ENCODE data around the gene HES1.

The HES1 gene

DNA sequence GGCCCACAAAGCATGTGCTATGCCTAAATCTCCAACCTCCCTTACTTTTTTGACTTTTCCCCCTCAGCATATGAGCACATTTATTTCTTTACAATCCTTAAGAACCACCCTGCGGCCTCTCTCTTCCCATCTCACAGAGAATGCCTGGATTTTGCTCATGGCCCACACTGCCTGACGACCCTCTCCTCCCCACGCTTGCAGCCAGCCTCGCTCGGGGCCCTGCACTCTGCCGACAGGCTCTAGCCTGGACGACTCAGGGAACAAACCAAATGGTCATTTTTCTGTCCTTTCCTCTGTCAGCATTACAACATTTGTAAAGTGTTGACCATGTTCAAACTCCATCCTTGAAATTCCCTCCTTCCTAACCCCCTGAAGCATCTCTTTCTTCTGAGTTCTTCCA is 11.7 kb downstream of the HES1 start:
- TF ChIP-seq, protein P1, sequence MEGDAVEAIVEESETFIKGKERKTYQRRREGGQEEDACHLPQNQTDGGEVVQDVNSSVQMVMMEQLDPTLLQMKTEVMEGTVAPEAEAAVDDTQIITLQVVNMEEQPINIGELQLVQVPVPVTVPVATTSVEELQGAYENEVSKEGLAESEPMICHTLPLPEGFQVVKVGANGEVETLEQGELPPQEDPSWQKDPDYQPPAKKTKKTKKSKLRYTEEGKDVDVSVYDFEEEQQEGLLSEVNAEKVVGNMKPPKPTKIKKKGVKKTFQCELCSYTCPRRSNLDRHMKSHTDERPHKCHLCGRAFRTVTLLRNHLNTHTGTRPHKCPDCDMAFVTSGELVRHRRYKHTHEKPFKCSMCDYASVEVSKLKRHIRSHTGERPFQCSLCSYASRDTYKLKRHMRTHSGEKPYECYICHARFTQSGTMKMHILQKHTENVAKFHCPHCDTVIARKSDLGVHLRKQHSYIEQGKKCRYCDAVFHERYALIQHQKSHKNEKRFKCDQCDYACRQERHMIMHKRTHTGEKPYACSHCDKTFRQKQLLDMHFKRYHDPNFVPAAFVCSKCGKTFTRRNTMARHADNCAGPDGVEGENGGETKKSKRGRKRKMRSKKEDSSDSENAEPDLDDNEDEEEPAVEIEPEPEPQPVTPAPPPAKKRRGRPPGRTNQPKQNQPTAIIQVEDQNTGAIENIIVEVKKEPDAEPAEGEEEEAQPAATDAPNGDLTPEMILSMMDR (IDR thresholded peaks at IDR 0.05): no peak

DNA sequence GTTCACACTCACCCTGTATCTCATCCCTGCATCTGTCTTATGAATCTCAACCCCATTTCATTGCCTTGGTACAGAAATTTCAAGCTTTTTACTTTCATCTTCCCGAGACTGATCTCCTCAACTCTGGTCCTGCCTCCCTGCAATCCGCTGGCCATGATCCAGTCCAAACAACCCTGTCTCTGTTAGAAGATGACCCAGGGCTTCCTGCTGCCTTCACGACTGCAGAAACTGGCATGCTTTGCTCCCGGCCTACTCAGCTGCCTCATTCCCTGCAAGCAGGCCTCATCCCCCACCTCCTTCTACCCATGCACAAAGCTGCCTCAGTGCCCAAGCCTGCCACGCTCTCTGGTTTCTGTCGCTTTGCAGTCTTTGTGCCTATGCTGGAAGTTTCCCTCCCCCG is 12.4 kb downstream of the HES1 start:
- TF ChIP-seq, protein P1 (IDR thresholded peaks at IDR 0.05): no peak

DNA sequence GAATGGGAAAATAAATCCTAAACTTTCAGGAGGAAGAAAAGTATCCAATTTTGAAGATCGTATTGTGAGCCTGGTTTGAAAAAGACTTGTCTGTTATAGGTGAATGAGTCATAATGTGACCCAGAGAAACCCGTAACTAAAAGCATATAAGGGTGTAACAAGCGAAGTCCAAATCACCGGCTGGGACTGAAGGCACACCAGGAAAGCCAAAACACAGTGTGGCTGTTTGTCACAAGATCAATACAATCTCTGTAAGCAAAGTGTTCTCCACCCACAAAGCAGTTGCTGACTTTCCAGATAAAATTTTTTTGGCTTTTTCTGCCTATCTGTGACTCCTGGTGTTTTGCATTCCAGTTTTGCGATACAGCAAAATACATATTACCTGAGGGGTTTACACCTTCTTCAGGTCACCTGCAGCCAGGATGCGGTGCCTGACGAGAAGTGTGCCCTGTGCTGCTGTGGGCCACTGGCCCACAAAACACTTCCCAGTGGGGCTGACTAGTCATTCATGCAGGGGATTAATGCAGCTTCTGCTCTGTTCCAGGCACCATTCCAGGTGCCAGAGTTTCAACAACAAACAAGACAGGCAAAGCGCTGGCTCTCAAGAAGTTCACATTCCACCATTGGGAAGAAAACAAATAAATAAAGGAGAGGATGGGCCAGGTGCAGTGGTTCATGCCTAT is 14.4 kb downstream of the HES1 start:
- TF ChIP-seq, protein P1 (IDR thresholded peaks at IDR 0.05): no peak

DNA sequence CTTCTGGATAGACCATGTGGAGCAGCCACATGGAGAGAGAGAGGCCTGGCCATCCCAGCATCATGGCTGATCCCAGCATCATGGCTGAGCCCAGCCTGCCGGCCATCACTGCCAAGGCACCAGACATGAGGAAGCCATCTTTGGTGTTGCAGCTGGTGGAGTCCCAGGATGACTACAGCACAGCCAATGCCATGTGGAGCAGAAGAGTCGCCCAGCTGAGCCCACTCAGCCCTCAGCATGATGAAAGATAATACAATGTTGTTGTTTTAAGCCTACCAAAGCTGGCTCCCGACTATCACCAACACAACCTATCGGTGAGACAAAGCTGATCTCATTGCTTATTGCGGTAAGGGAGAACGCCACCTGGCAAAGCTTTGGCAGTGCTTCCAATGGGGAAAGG is 18.4 kb downstream of the HES1 start:
- TF ChIP-seq, protein P1 (IDR thresholded peaks at IDR 0.05): no peak

DNA sequence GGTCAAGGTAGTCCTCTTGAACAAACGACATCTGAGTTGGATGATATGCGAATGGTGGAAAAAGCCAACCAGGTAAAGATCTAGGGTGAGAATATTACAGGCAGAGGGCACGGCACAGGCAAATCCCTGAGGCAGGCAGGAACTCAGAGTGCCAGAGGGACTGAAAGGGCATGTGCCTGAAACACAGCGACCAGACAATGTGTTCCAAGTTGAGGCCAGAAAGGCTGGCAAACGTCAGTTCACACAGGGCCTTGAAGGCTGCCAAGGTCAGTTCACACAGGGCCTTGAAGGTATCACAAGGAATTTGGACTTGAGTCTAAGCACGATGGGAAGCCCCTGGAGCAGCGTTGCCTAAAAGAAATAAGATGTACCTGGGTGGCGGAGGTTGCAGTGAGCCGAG is 20.1 kb downstream of the HES1 start:
- TF ChIP-seq, protein P1 (IDR thresholded peaks at IDR 0.05): no peak

DNA sequence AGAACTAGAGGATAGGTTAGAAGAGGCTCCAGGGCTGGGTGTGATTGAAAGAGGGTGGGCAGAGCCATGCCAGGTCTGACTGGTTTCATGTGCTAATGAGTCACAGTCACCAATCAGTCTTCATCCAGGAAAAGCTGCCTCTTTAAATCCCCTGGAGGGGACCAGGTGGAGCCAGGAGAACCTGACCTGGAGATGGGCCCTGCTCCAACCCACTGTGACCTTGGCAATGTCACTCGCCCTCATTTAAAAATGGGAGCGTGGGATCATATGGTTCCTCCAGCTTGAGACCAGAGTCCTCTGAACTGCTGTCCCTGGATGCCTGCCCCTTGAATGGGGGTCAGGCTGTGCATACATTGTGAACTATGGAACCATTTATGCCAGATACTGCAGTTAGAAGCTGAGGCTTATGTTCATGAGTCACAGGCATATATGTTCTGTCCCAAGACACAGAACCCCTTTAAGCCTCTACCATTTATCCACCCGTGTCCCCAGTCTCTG is 23.0 kb downstream of the HES1 start:
- TF ChIP-seq, protein P1 (IDR thresholded peaks at IDR 0.05): no peak

DNA sequence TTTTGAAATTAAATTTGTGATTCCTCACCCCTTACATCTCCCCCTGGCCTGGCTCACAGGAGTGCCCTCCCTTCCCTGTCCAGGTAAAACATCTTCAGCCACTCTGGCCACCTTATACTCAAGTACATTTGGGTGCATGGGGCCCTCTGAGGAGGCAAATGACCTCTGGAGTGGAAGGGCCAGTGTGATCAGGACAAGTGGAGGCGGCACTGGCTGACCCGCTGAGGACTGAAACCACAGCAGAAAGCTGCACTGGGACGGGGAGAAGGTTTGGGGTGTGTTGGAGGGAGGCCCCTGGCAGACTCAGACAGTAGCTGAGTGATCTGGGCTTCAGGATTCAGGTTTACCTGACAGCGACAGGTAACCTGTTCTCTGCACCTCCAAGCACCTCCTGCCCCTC is 24.2 kb downstream of the HES1 start:
- TF ChIP-seq, protein P1 (IDR thresholded peaks at IDR 0.05): no peak
